ENCODE results near the gene ATP4A. TPM values are rescaled to one million over a fixed set of nuclear protein-coding genes. Genes with fewer than 3 reads are reported as not detected.

ATP4A gene
- total and polyA plus RNA-seq, 9 of the 15 experiments (the other 6 are each of a cell fraction or from before 2014, with no cell fraction given), result 0.15 TPM; not detected in 8

GRCh38 chr19:35506011-35506410 lies 57.4 kb downstream of the ATP4A start:
- H3K27me3 ChIP-seq (ENCODE audit: control insufficient read depth in 2 of 2, insufficient read depth in 2 of 2, low read length in 2 of 2), result peaks cover 61 to 91% of the 10 kb centered on the region in 2 experiments
- ChIA-PET POLR2A (interaction anchor here (0.7 to 0.9 kb wide), 3 partner anchors 9 to 249 kb away, joined by 3 read pairs; no protein-coding TSS in a partner anchor), CTCF (ENCODE audit: low intra/inter-chr PET ratio) (no interaction called here)
- TF ChIP-seq ZNF212 (CRISPR knock-in tag; IDR thresholded peaks at IDR 0.05) (no peak), NR1H2 (CRISPR knock-in tag; IDR thresholded peaks at IDR 0.05) (no peak), DEAF1 (CRISPR knock-in tag; IDR thresholded peaks at IDR 0.05) (no peak), PHF20 (IDR thresholded peaks at IDR 0.05; ENCODE audit: partially characterized antibody) (no peak), MGA (IDR thresholded peaks at IDR 0.05) (no peak), NUFIP1 (IDR thresholded peaks at IDR 0.05; ENCODE audit: partially characterized antibody) (no peak), ZNF3 (CRISPR knock-in tag; IDR thresholded peaks at IDR 0.05) (no peak), HIVEP1 (CRISPR knock-in tag; IDR thresholded peaks at IDR 0.05) (no peak), NR2F6 (CRISPR knock-in tag; IDR thresholded peaks at IDR 0.05) (no peak)
- in situ Hi-C loops (cut with MboI) (no loop called here), intact Hi-C loops (cut with micrococcal nuclease) (no loop called here)
- H2AFZ ChIP-seq (ENCODE audit: low read depth, low read length), result no peak overlapping the region
- H3K4me1 ChIP-seq (replicated peaks in 1 of 2; ENCODE audit: control insufficient read depth in 2 of 2, insufficient read depth in 2 of 2, low read length in 2 of 2), result peaks cover 0 to 20% of the 10 kb centered on the region in 2 experiments; a peak in 3 of 5 replicates
- WGBS (ENCODE audit: insufficient coverage, low coverage, missing lambda C conversion rate), result 0% methylated on average over 6 of the region's 7 CpGs
- FAIRE-seq (no peak), DNase-seq (ENCODE audit: extremely low read depth in 1 of 4, low spot score in 3 of 4) (no peak), ATAC-seq (no peak)
- no peaks in the 10 kb centered on the region for H3K36me3 ChIP-seq (ENCODE audit: control insufficient read depth, insufficient read depth, low read length)
- BruUV-seq (replicated peaks), result no TSS peak
- no peaks in the 10 kb centered on the region for H3K9me1 ChIP-seq (ENCODE audit: control insufficient read depth, insufficient read depth, low read length)
- no peaks in the 10 kb centered on the region for H3K9me3 ChIP-seq (replicated peaks; ENCODE audit: control insufficient read depth, insufficient read depth, low read depth, low read length)
- H3K27ac ChIP-seq (ENCODE audit: extremely low read depth, low read depth, low read length), result no peak overlapping the region
- no peak overlapping the region for H3K4me2 ChIP-seq (ENCODE audit: insufficient read depth, low read length)
- H3K79me2 ChIP-seq (ENCODE audit: control insufficient read depth, insufficient read depth, low read length), result no peaks in the 10 kb centered on the region
- H3K4me3 ChIP-seq, result no peak overlapping the region
- no peak overlapping the region for H3K9ac ChIP-seq (ENCODE audit: insufficient read depth in 1 of 2, low read depth in 2 of 2, low read length in 2 of 2)
- peaks cover 13% of the 10 kb centered on the region; the same call in 1 of the 2 replicates for H4K20me1 ChIP-seq (replicated peaks; ENCODE audit: control insufficient read depth, insufficient read depth, low read length)

All from K562 (cell line).